Loucy (cell line): Measurements from ENCODE around the gene TNC.

Source experiments
- H2AFZ ChIP-seq: fragments of 200-600 bp; sonication (generic); 2 replicates; pipeline ENCODE4 v1.6.0; 2016; ENCODE audit warnings: antibody characterized with exemption, mild to moderate bottlenecking, low read length, moderate library complexity
- H3F3A ChIP-seq: fragments of 200-600 bp; 2 replicates; pipeline ENCODE4 v1.6.0; 2016; ENCODE audit warnings: antibody characterized with exemption, low read depth, mild to moderate bottlenecking
- H3K27me3 ChIP-seq: fragments of 200-600 bp; sonication (generic); 2 replicates; pipeline ENCODE4 v1.6.1; 2014; ENCODE audit warnings: low read length, mild to moderate bottlenecking; ENCODE audit not compliant: insufficient read depth, poor library complexity, severe bottlenecking
- H3K36me3 ChIP-seq: fragments of 200-600 bp; sonication (generic); 2 replicates; pipeline ENCODE4 v1.6.1; 2016; ENCODE audit warnings: low read length; ENCODE audit not compliant: insufficient read depth
- H3K4me1 ChIP-seq: fragments of 200-600 bp; sonication (generic); 2 replicates; pipeline ENCODE4 v1.5.1; 2014; ENCODE audit warnings: low read length, mild to moderate bottlenecking; ENCODE audit not compliant: insufficient read depth, poor library complexity, severe bottlenecking
- H3K4me2 ChIP-seq: fragments of 200-600 bp; sonication (generic); 2 replicates; pipeline ENCODE4 v1.6.0; 2014; ENCODE audit warnings: antibody characterized with exemption, low read length, low read depth, mild to moderate bottlenecking; ENCODE audit not compliant: poor library complexity, severe bottlenecking
- H3K4me3 ChIP-seq: fragments of 200-600 bp; sonication (generic); 2 replicates; pipeline ENCODE4 v1.5.1; 2014; ENCODE audit warnings: low read length, mild to moderate bottlenecking, mixed read lengths; ENCODE audit not compliant: poor library complexity, severe bottlenecking
- H3K79me2 ChIP-seq: fragments of 200-600 bp; sonication (generic); 2 replicates; pipeline ENCODE4 v1.6.1; 2014; ENCODE audit warnings: low read length; ENCODE audit not compliant: insufficient read depth
- H3K9ac ChIP-seq: fragments of 200-600 bp; sonication (generic); 2 replicates; pipeline ENCODE4 v1.6.0; 2014; ENCODE audit warnings: mild to moderate bottlenecking, low read depth, low read length, moderate library complexity; ENCODE audit not compliant: poor library complexity, severe bottlenecking
- H3K9me2 ChIP-seq: fragments of 200-600 bp; sonication (generic); replicated peaks from 2 replicates; pipeline ENCODE4 v1.6.1; 2016; ENCODE audit warnings: low read depth, low read length, mixed read lengths
- H3K9me3 ChIP-seq: fragments of 200-600 bp; sonication (generic); 2 replicates; pipeline ENCODE4 v1.6.1; 2014; ENCODE audit warnings: mild to moderate bottlenecking, antibody characterized with exemption, low read length, low read depth; ENCODE audit not compliant: insufficient read depth
- H4K20me1 ChIP-seq: fragments of 200-600 bp; sonication (generic); 2 replicates; pipeline ENCODE4 v1.6.0; 2014; ENCODE audit warnings: antibody characterized with exemption, low read length, mild to moderate bottlenecking; ENCODE audit not compliant: insufficient read depth, poor library complexity, severe bottlenecking
- EZH2phosphoT487 ChIP-seq: fragments of 200-600 bp; IDR thresholded peaks from 2 replicates; pipeline ENCODE4 v1.6.1; 2018; ENCODE audit warnings: antibody characterized with exemption, mild to moderate bottlenecking, moderate library complexity, borderline replicate concordance
- TF ChIP-seq, protein P1 (sequence below): fragments of 200-600 bp; sonication (generic); conservative IDR thresholded peaks from 2 replicates; pipeline ENCODE4 v1.5.1; 2014; ENCODE audit warnings: mild to moderate bottlenecking, antibody characterized with exemption, low read length

TNC gene

DNA sequence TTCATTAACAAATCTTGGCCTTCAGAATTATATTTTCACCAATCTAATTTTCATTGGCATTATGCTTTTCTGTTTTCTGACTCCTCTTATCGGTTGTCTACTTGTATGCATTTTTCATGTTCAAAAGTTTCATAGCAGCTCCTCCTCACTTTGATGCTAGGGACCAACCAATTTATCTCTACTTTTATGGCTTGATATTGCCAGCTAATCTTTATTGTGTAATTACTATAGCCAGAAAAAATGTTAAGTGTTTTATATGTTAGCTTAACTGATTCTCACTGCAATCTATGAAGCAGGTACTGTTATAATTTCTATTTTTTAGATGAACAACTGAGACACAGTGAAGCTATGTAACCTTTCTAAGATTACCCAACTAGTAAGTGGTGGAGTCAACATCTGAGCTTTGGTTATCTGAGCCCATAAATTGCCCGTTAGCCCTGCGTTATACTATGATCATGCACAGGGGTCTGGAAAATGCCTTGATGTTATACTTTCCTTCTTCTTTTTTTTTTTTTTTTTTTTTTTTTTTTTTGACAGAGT is 34.4 kb upstream of the TNC start:
- Histone ChIP-seq H3K9me2 (no peaks in the 10 kb centered on the region), H3K36me3 (no peaks in the 10 kb centered on the region), H3K4me3 (no peak overlapping the region), H3K9ac (no peak overlapping the region), H3K9me3 (no peaks in the 10 kb centered on the region), H3F3A (no peaks in the 10 kb centered on the region), H3K79me2 (no peaks in the 10 kb centered on the region), H3K27me3 (no peaks in the 10 kb centered on the region), H2AFZ (no peak overlapping the region), H3K4me1 (no peaks in the 10 kb centered on the region), H3K4me2 (no peak overlapping the region), H4K20me1 (no peaks in the 10 kb centered on the region)
- TF ChIP-seq EZH2phosphoT487, result no peak
- TF ChIP-seq, protein P1, sequence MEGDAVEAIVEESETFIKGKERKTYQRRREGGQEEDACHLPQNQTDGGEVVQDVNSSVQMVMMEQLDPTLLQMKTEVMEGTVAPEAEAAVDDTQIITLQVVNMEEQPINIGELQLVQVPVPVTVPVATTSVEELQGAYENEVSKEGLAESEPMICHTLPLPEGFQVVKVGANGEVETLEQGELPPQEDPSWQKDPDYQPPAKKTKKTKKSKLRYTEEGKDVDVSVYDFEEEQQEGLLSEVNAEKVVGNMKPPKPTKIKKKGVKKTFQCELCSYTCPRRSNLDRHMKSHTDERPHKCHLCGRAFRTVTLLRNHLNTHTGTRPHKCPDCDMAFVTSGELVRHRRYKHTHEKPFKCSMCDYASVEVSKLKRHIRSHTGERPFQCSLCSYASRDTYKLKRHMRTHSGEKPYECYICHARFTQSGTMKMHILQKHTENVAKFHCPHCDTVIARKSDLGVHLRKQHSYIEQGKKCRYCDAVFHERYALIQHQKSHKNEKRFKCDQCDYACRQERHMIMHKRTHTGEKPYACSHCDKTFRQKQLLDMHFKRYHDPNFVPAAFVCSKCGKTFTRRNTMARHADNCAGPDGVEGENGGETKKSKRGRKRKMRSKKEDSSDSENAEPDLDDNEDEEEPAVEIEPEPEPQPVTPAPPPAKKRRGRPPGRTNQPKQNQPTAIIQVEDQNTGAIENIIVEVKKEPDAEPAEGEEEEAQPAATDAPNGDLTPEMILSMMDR, result no peak

DNA sequence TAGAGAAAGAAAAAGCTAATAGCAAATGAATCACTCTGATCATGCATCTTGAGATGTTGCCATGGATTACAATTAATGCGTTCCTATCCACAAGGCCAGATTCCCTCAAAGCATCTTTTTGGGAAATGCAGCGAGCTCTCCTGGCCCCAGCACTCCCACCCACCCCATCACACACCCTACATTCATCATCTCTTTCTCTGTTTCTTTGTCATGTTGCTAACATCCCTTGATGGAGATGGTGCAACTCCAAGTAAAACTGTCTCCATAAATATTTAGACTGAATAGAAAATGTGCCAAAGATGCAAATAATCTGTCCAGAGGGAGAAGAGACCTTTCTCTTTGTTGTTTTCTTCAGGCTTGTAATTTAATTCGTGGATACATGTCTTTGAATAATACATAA is 30.8 kb upstream of the TNC start:
- H3K4me2 ChIP-seq, result no peak overlapping the region
- no peaks in the 10 kb centered on the region for H3K27me3 ChIP-seq
- no peaks in the 10 kb centered on the region for H3F3A ChIP-seq
- no peaks in the 10 kb centered on the region for H3K9me2 ChIP-seq
- no peaks in the 10 kb centered on the region for H3K36me3 ChIP-seq
- H3K9me3 ChIP-seq, result no peaks in the 10 kb centered on the region
- H3K4me1 ChIP-seq, result no peaks in the 10 kb centered on the region
- H4K20me1 ChIP-seq, result no peaks in the 10 kb centered on the region
- H3K9ac ChIP-seq, result no peak overlapping the region
- no peaks in the 10 kb centered on the region for H3K79me2 ChIP-seq
- H2AFZ ChIP-seq, result no peak overlapping the region
- TF ChIP-seq EZH2phosphoT487, result no peak
- TF ChIP-seq, protein P1, result no peak
- no peak overlapping the region for H3K4me3 ChIP-seq

DNA sequence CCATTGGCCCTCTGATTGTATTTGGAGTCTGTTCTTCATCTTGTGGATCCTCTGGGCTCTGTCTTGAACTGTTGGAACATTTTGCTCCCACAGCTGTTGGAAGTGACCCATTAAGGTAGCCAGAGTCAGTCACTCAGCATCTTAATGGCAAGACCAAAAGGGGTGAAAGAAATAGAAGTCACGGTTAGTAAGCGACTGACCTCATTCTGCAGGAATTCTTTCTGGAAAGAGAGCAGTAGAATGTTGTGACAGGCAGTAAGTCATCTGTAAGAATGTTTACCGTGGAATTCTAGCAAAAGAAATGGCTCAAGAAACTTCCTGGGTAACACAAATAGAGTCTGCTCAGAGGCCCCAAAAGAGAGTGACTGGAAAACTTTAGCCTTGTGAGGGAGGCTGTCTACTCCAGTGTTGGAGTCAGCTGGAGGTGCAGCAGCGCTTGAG is 28.6 kb upstream of the TNC start:
- H3K9me2 ChIP-seq, result no peaks in the 10 kb centered on the region
- H3K79me2 ChIP-seq, result no peaks in the 10 kb centered on the region
- H3K4me2 ChIP-seq, result no peak overlapping the region
- no peak overlapping the region for H3K9ac ChIP-seq
- H4K20me1 ChIP-seq, result no peaks in the 10 kb centered on the region
- H3K36me3 ChIP-seq, result no peaks in the 10 kb centered on the region
- no peaks in the 10 kb centered on the region for H3F3A ChIP-seq
- H2AFZ ChIP-seq, result no peak overlapping the region
- no peaks in the 10 kb centered on the region for H3K4me1 ChIP-seq
- H3K27me3 ChIP-seq, result peaks cover 3% of the 10 kb centered on the region
- H3K9me3 ChIP-seq, result no peaks in the 10 kb centered on the region
- H3K4me3 ChIP-seq, result no peak overlapping the region
- TF ChIP-seq, protein P1, result no peak
- TF ChIP-seq EZH2phosphoT487, result no peak
